Osteocyte (in vitro differentiated cells): ENCODE data around the gene ASIC4. TPM values are rescaled to one million over a fixed set of nuclear protein-coding genes. Genes with fewer than 3 reads are reported as not detected.

Experiments used
- DNase-seq: peaks from one replicate; pipeline ENCODE4 v3.0.0; 2021; ENCODE audit warnings: mixed read lengths; ENCODE audit not compliant: unreplicated experiment; ENCODE audit errors: extremely low spot score
- H3K27ac Mint-ChIP-seq: one replicate; pipeline ENCODE4 v1.8.0; 2021; ENCODE audit warnings: mild to moderate bottlenecking, mixed read lengths; ENCODE audit not compliant: unreplicated experiment
- H3K27me3 Mint-ChIP-seq: one replicate; pipeline ENCODE4 v1.8.0; 2021; ENCODE audit warnings: mixed read lengths; ENCODE audit not compliant: unreplicated experiment
- H3K36me3 Mint-ChIP-seq: one replicate; pipeline ENCODE4 v1.8.0; 2021; ENCODE audit warnings: mixed read lengths; ENCODE audit not compliant: unreplicated experiment
- H3K4me1 Mint-ChIP-seq: one replicate; pipeline ENCODE4 v1.8.0; 2021; ENCODE audit warnings: mixed read lengths; ENCODE audit not compliant: unreplicated experiment
- H3K4me3 Mint-ChIP-seq: one replicate; pipeline ENCODE4 v1.8.0; 2021; ENCODE audit warnings: mild to moderate bottlenecking, moderate library complexity, mixed read lengths; ENCODE audit not compliant: unreplicated experiment
- H3K9me3 Mint-ChIP-seq: one replicate; pipeline ENCODE4 v1.8.0; 2021; ENCODE audit warnings: mixed read lengths; ENCODE audit not compliant: unreplicated experiment
- CTCF ChIP-seq: fragments of 200-600 bp; sonication (generic); IDR thresholded peaks from 2 replicates; pipeline ENCODE4 v1.5.0; 2021; ENCODE audit warnings: antibody characterized with exemption, mild to moderate bottlenecking, moderate library complexity
- total RNA-seq: library from RNA; stranded (reverse); gene quantifications from 2 replicates; pipeline ENCODE4 v1.2.1, GENCODE V29; 2021

The ASIC4 gene
- total RNA-seq, 1 donor from 2014 or later: 0.11 TPM

- Mint-ChIP-seq H3K9me3 (no peaks in the 10 kb centered on the region), H3K27me3 (no peaks in the 10 kb centered on the region), H3K27ac (no peak overlapping the region), H3K4me3 (no peak overlapping the region), H3K36me3 (peaks cover 6% of the 10 kb centered on the region), H3K4me1 (peaks cover 11% of the 10 kb centered on the region)
- DNase-seq: no peak
- TF ChIP-seq CTCF: no peak
Observed at GRCh38 chr2:219480004-219480403, 34.3 kb upstream of the ASIC4 start.

- Mint-ChIP-seq H3K27me3 (no peaks in the 10 kb centered on the region), H3K4me1 (peaks cover 1% of the 10 kb centered on the region), H3K4me3 (no peak overlapping the region), H3K36me3 (peaks cover 6% of the 10 kb centered on the region), H3K9me3 (no peaks in the 10 kb centered on the region), H3K27ac (no peak overlapping the region)
- TF ChIP-seq CTCF: no peak
- no peak for DNase-seq
Observed at GRCh38 chr2:219482674-219483405, 31.4 kb upstream of the ASIC4 start.

GRCh38 chr2:219483451-219484342 lies 30.6 kb upstream of the ASIC4 start:
- no peak overlapping the region for H3K27ac Mint-ChIP-seq
- H3K9me3 Mint-ChIP-seq: no peaks in the 10 kb centered on the region
- peaks cover 1% of the 10 kb centered on the region for H3K4me1 Mint-ChIP-seq
- TF ChIP-seq CTCF: no peak
- no peaks in the 10 kb centered on the region for H3K27me3 Mint-ChIP-seq
- no peak for DNase-seq
- no peak overlapping the region for H3K4me3 Mint-ChIP-seq
- peaks cover 6% of the 10 kb centered on the region for H3K36me3 Mint-ChIP-seq

GRCh38 chr2:219484343-219485200 lies 29.7 kb upstream of the ASIC4 start:
- no peak overlapping the region for H3K4me3 Mint-ChIP-seq
- peaks cover 6% of the 10 kb centered on the region for H3K36me3 Mint-ChIP-seq
- H3K4me1 Mint-ChIP-seq: peaks cover 1% of the 10 kb centered on the region
- no peak for TF ChIP-seq CTCF
- no peak overlapping the region for H3K27ac Mint-ChIP-seq
- no peak for DNase-seq
- H3K9me3 Mint-ChIP-seq: no peaks in the 10 kb centered on the region
- H3K27me3 Mint-ChIP-seq: no peaks in the 10 kb centered on the region
